Limb (tissue), 2 donors: ENCODE results near the gene ZNF385B.
A peak's percentile ranks its signal among the peaks of the same experiment; 100 is the strongest.

Source experiments
- DNase-seq, 2 donors: peaks; one replicate each; pipeline ENCODE4 v3.0.0-alpha.2; 2016; ENCODE audit errors: extremely low spot score in 2 of 2

ZNF385B gene

GRCh38 chr2:179856205-179856604 lies 5.2 kb downstream of the ZNF385B start:
- no peak for DNase-seq

- no peak for DNase-seq
Measured at GRCh38 chr2:179855673-179856072, 5.7 kb downstream of the ZNF385B start.

GRCh38 chr2:179854891-179855290 lies 6.5 kb downstream of the ZNF385B start:
- DNase-seq = no peak

GRCh38 chr2:179853108-179853507 lies 8.3 kb downstream of the ZNF385B start:
- no peak for DNase-seq

- no peak for DNase-seq
Measured at GRCh38 chr2:179850188-179850587, 11.2 kb downstream of the ZNF385B start.

GRCh38 chr2:179849719-179850118 lies 11.7 kb downstream of the ZNF385B start:
- no peak for DNase-seq

- no peak for DNase-seq
Measured at GRCh38 chr2:179843541-179843940, 17.9 kb downstream of the ZNF385B start.

GRCh38 chr2:179842498-179843153 lies 18.8 kb downstream of the ZNF385B start:
- peak; percentile 30 to 46 for DNase-seq

- DNase-seq = no peak
Measured at GRCh38 chr2:179840840-179841239, 20.6 kb downstream of the ZNF385B start.

- no peak for DNase-seq
Measured at GRCh38 chr2:179837408-179837807, 24.0 kb downstream of the ZNF385B start.

- no peak for DNase-seq
Measured at GRCh38 chr2:179830043-179830787, 31.2 kb downstream of the ZNF385B start.

GRCh38 chr2:179826297-179826696 lies 35.1 kb downstream of the ZNF385B start:
- no peak for DNase-seq

GRCh38 chr2:179825494-179825893 lies 35.9 kb downstream of the ZNF385B start:
- no peak for DNase-seq

GRCh38 chr2:179824961-179825360 lies 36.5 kb downstream of the ZNF385B start:
- DNase-seq = no peak

- DNase-seq = no peak
Measured at GRCh38 chr2:179822540-179822939, 38.9 kb downstream of the ZNF385B start.

- DNase-seq = no peak
Measured at GRCh38 chr2:179818546-179818945, 42.9 kb downstream of the ZNF385B start.

- no peak for DNase-seq
Measured at GRCh38 chr2:179817181-179817841, 44.1 kb downstream of the ZNF385B start.

- DNase-seq = no peak
Measured at GRCh38 chr2:179814050-179814449, 47.4 kb downstream of the ZNF385B start.

GRCh38 chr2:179812501-179812900 lies 48.9 kb downstream of the ZNF385B start:
- DNase-seq = no peak

- no peak for DNase-seq
Measured at GRCh38 chr2:179811042-179811441, 50.4 kb downstream of the ZNF385B start.

- DNase-seq = no peak
Measured at GRCh38 chr2:179809606-179810005, 51.8 kb downstream of the ZNF385B start.

GRCh38 chr2:179805001-179805400 lies 56.4 kb downstream of the ZNF385B start:
- DNase-seq = no peak

GRCh38 chr2:179804206-179804605 lies 57.2 kb downstream of the ZNF385B start:
- no peak for DNase-seq
